Prostate gland (tissue), 2 donors: ENCODE measurements around the gene RBMS2. TPM values are rescaled to one million over a fixed set of nuclear protein-coding genes. Genes with fewer than 3 reads are reported as not detected.

Experiments used
- DNase-seq: peaks from one replicate; pipeline ENCODE4 v3.0.0-alpha.2; 2019; ENCODE audit warnings: low spot score
- H3K27ac ChIP-seq, 2 donors: fragments of 200-600 bp; sonication (generic); 2 replicates each; pipeline ENCODE4 v1.5.1; 2017 to 2019
- H3K27me3 ChIP-seq: fragments of 200-600 bp; sonication (generic); replicated peaks from 2 replicates; pipeline ENCODE4 v1.5.1; 2019; ENCODE audit not compliant: insufficient read depth
- H3K36me3 ChIP-seq, 2 donors: fragments of 200-600 bp; sonication (generic); 1 replicate in 1 of 2; 2 replicates in 1 of 2; pipeline versions ENCODE4 v1.5.1 to v1.8.1; 2017 to 2019
- H3K4me1 ChIP-seq: fragments of 200-600 bp; sonication (generic); replicated peaks from 2 replicates; pipeline ENCODE4 v1.5.1; 2019
- H3K4me3 ChIP-seq, 2 donors: fragments of 200-600 bp; sonication (generic); 2 replicates each; pipeline ENCODE4 v1.5.1; 2017 to 2019
- H3K9me3 ChIP-seq: fragments of 200-600 bp; sonication (generic); 2 replicates; pipeline ENCODE4 v1.5.1; 2017
- POLR2A ChIP-seq: fragments of 450-650 bp; IDR thresholded peaks from one replicate; pipeline ENCODE4 v1.6.1; 2016; ENCODE audit warnings: antibody characterized with exemption, mild to moderate bottlenecking
- POLR2AphosphoS5 ChIP-seq: sonication (generic); formaldehyde crosslinking; IDR thresholded peaks from one replicate; pipeline ENCODE4 v1.6.1; 2017; ENCODE audit warnings: antibody characterized with exemption
- WGBS: methylation state at CpG from one replicate; pipeline ENCODE4 v1.1.5; 2018; 5-methylcytosine and 5-hydroxymethylcytosine counted together
- intact Hi-C: fragments of 100-400 bp; cut with DNase I; formaldehyde crosslinking; loops from one replicate; pipeline ENCODE4 v1.14.2; 2022
- total RNA-seq, 2 donors: library from RNA; depleted of rRNA; stranded (reverse); fragments of >200 nt; gene quantifications; one replicate each; pipeline ENCODE4 v1.1.0, GENCODE V29; 2016
- TF ChIP-seq, protein P1 (sequence below), 4 experiments: fragments of 200-600 bp in 2 of 4; fragments of 450-650 bp in 2 of 4; sonication (generic) in 2 of 4; IDR thresholded peaks; 1 replicate in 3 of 4; 2 replicates in 1 of 4; pipeline ENCODE4 v1.5.1; 2016 to 2019; ENCODE audit warnings: antibody characterized with exemption in 4 of 4, mild to moderate bottlenecking in 2 of 4, moderate library complexity in 2 of 4

The RBMS2 gene
- total RNA-seq, 2 donors from 2014 or later: 21.1 to 259 TPM

DNA sequence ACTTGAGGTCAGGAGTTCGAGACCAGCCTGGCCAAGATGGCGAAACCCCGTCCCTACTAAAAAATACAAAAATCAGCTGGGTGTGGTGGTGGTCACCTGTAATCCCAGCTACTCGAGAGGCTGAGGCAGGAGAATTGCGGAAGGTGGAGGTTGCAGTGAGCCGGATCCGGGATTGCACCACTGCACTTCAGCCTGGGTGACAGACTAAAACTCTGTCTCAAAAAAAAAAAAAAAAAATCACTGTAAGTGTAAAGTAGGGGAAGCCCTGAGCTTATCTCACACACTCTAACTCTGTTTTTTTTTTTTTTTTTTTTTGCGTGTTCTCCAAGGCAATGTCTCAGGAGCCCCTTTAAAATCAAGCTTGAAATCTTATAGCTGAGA is 421 bp upstream of the RBMS2 start:
- no peak for DNase-seq
- H3K4me1 ChIP-seq: peaks cover 3% of the 10 kb centered on the region
- H3K27me3 ChIP-seq: no peaks in the 10 kb centered on the region
- peak overlapping the region; percentile 91 to 92 for H3K27ac ChIP-seq
- H3K4me3 ChIP-seq: peak overlapping the region; percentile 43 to 46
- WGBS: 59% methylated on average over 8 of the region's 8 CpGs
- TF ChIP-seq, protein P1, sequence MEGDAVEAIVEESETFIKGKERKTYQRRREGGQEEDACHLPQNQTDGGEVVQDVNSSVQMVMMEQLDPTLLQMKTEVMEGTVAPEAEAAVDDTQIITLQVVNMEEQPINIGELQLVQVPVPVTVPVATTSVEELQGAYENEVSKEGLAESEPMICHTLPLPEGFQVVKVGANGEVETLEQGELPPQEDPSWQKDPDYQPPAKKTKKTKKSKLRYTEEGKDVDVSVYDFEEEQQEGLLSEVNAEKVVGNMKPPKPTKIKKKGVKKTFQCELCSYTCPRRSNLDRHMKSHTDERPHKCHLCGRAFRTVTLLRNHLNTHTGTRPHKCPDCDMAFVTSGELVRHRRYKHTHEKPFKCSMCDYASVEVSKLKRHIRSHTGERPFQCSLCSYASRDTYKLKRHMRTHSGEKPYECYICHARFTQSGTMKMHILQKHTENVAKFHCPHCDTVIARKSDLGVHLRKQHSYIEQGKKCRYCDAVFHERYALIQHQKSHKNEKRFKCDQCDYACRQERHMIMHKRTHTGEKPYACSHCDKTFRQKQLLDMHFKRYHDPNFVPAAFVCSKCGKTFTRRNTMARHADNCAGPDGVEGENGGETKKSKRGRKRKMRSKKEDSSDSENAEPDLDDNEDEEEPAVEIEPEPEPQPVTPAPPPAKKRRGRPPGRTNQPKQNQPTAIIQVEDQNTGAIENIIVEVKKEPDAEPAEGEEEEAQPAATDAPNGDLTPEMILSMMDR (IDR thresholded peaks at IDR 0.05): no peak
- TF ChIP-seq POLR2AphosphoS5: no peak
- TF ChIP-seq POLR2A: no peak
- intact Hi-C loops: loop anchor here (5.0 kb wide), 1 partner anchor 116 kb away; no protein-coding TSS in a partner anchor
- H3K9me3 ChIP-seq: no peaks in the 10 kb centered on the region
- no peaks in the 10 kb centered on the region for H3K36me3 ChIP-seq

DNA sequence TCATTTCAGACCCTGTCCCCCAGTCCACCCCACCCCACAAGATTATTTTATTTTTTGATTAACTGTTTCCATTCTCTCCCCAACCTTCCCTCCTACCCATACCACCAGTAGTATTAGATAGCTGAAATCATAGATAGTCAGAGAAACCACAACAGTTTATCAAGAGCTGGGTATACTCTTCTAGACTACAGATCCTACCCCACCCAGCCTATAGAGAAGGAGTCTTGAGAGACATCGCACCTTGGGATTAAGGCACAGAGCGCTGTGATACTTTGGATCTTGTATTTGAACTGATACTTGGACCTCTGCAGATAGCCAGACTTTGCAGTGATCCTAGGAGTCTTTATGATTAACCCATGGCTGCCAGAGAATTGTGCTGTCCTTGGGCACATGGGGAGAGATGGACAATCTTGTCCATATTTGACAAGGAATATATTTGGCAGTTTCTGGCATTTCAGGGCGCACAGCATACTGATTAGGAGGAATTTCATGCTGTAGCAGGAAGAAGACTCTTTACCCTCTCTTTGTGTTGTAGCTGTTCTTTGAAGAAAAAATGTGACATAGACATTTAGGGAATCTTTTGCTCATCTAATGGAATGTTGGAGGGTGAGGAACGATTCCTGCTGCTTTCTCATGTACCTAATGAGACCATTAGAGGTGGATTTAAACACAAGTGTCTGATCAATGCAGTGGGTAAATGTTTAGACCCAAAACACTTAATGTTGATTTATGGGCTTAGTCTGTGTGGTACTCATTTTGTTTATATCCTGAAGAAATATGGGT is 982 bp downstream of the RBMS2 start:
- Histone ChIP-seq H3K27ac (peak overlapping the region; percentile 91 to 92), H3K4me3 (peak overlapping the region; percentile 43 to 46), H3K9me3 (no peaks in the 10 kb centered on the region), H3K27me3 (no peaks in the 10 kb centered on the region), H3K4me1 (peaks cover 7% of the 10 kb centered on the region), H3K36me3 (no peaks in the 10 kb centered on the region)
- DNase-seq: no peak
- TF ChIP-seq, protein P1 (IDR thresholded peaks at IDR 0.05): no peak
- TF ChIP-seq POLR2AphosphoS5 (no peak), POLR2A (no peak)
- 11% methylated on average over 4 of the region's 4 CpGs for WGBS
- intact Hi-C loops: loop anchor here (5.0 kb wide), 1 partner anchor 115 kb away; no protein-coding TSS in a partner anchor

DNA sequence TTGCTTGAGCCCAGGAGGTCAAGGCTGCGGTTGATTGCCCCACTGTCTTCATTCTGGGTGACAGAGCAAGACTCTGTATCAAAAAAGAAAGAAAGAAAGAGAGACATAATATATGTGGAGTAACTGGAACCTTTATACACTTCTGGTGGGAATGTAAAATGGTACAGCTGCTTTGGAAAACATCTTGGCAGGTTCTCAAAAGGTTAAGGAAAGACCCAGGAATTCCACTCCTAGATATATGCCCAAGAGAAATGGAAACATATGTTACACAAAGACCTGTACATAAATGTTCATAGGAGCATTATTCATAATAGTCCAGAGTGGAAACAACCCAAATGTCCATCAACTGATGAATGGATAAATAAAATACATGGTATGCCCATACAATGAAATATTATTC is 7.2 kb downstream of the RBMS2 start:
- 100% methylated on average over 1 of the region's 1 CpG for WGBS
- H3K4me1 ChIP-seq: peaks cover 7% of the 10 kb centered on the region
- TF ChIP-seq POLR2AphosphoS5: no peak
- TF ChIP-seq, protein P1 (IDR thresholded peaks at IDR 0.05): no peak
- DNase-seq: no peak
- no peaks in the 10 kb centered on the region for H3K9me3 ChIP-seq
- H3K36me3 ChIP-seq: no peaks in the 10 kb centered on the region
- H3K27ac ChIP-seq: no peak overlapping the region
- no peak overlapping the region for H3K4me3 ChIP-seq
- intact Hi-C loops: no loop called here
- H3K27me3 ChIP-seq: no peaks in the 10 kb centered on the region

DNA sequence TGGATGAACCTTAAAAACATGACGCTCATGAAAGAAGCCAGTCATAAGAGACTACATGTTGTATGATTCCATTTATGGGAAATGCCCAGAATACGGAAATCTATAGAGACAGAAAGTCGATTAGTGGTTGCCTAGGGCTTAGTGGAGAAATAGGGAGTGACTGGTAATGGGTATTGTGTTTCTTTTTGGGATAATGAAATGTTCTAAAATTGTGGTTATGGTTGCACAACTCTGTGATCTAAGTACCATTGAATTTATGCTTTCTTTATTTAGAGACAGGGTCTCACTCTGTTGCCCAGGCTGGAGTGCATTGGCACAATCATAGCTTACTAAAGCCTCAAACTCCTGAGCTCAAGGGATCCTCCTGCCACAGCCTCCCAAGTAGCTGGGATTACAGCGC is 8.0 kb downstream of the RBMS2 start:
- no peaks in the 10 kb centered on the region for H3K27me3 ChIP-seq
- H3K9me3 ChIP-seq: no peaks in the 10 kb centered on the region
- H3K27ac ChIP-seq: no peak overlapping the region
- H3K4me1 ChIP-seq: peaks cover 7% of the 10 kb centered on the region
- WGBS: 91% methylated on average over 4 of the region's 4 CpGs
- DNase-seq: no peak
- H3K36me3 ChIP-seq: no peaks in the 10 kb centered on the region
- H3K4me3 ChIP-seq: no peak overlapping the region
- intact Hi-C loops: no loop called here
- TF ChIP-seq POLR2A (no peak), POLR2AphosphoS5 (no peak)
- TF ChIP-seq, protein P1 (IDR thresholded peaks at IDR 0.05): no peak
